Fibroblast of skin of left biceps (primary cell): ENCODE results near the gene DIO3.
"Not testable (repeated sequence)": the region's sequence is repeated elsewhere in the genome, so short reads cannot be mapped to it uniquely, and the experiment has no call there.

Experiments
- DNase-seq, 2 experiments: peaks; one replicate each; pipeline ENCODE4 v3.0.0-alpha.2; 2013; ENCODE audit warnings: low read depth in 2 of 2

DIO3 gene

GRCh38 chr14:101542391-101542790 is 18.9 kb upstream of the DIO3 start:
- no peak for DNase-seq

- no peak for DNase-seq
Measured at GRCh38 chr14:101543814-101544213, 17.5 kb upstream of the DIO3 start.

- no peak for DNase-seq
Measured at GRCh38 chr14:101544550-101544949, 16.7 kb upstream of the DIO3 start.

- DNase-seq, result no peak
Measured at GRCh38 chr14:101546706-101547105, 14.6 kb upstream of the DIO3 start.

DNA sequence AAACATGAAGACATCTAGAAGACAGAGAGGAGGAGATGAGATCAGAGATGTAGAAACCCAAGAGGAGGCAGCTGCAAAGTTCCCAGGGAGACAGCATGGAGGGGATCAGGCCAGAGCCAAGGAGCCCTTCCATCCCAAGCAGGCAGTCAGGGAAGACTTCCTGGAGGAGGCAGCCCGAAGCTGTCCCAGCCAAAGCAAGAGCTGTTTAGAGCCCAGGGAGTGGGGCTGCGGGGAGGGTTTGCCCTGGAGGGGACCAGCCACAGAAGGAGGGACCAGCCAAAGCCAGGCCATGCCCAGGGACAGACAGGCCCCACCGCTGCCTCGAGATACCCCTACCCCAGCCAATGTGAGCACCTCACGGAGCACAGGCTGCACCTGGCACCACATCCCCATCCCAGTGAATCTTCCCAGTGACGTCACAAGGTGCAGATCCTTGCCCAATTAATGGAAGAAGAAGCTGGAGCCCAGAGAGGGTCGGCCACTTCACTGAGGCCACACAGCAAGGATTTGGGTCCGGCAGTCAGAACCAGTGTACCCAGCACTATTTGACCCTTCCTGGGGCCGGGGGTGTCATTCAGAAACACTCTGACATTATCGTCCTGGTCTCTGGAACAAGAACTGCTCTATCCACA is 14.1 kb upstream of the DIO3 start:
- DNase-seq, result no peak

DNA sequence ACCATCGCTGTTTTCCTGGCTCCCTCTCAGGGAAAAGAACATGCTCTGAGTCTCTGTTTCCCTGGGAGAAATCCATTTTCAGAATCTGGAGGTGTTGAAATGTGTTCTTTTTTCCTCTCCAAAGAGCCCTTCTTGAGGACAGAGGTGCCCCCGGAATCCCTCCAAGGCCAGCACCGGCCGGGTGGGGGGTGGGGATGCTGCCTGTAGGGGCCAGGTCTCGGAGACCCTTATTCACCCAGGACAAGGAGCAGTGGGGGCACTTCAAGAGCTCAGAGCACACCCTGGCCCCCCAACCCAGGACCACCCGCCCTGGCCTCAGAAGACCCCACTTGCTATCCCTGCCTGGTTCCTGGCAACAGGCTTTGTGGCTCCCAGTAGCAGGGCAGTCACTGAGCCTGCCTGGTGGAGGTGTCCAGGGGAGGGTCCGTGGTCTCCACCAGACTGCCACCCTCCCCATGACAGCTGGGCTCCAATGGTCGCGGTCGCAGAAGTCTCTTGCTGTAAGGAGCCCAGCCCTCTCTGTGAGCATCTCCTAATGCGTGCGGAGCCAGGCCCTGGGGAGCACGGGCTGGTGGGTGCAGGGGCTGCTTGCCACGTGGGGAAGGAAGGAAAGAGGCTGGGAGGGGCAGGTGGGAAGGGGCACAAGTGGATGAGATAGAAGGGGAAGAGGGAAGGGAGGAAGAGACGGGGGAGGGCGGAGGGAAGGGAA is 13.2 kb upstream of the DIO3 start:
- no peak for DNase-seq

- DNase-seq, result no peak
Measured at GRCh38 chr14:101548710-101549109, 12.6 kb upstream of the DIO3 start.

GRCh38 chr14:101549154-101549553 is 12.1 kb upstream of the DIO3 start:
- no peak for DNase-seq

- DNase-seq, result not testable (repeated sequence)
Measured at GRCh38 chr14:101550202-101550912, 10.9 kb upstream of the DIO3 start.

- no peak for DNase-seq
Measured at GRCh38 chr14:101551729-101552595, 9.3 kb upstream of the DIO3 start.

GRCh38 chr14:101552786-101553231 is 8.5 kb upstream of the DIO3 start:
- DNase-seq, result no peak

DNA sequence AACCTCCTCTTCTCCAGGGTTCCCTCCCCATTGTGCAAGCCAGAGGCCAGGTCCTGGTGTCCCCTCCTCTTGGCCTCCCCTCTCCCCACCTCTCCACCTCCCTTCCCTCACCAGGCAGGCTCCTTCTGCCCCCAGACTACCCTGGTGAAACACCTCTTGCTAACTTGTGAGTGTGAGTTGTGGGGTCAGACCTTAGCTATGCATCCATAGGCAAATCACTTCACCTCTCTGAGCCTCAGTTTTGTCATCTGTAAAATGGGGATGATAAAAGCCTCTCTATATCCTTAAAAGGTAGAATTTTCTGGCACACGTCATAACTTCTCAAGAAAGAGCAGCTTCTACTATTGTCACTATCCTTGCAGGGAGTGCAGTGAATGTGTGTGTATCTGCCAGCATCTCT is 7.9 kb upstream of the DIO3 start:
- DNase-seq, result no peak

GRCh38 chr14:101553931-101554330 is 7.4 kb upstream of the DIO3 start:
- DNase-seq, result no peak

DNA sequence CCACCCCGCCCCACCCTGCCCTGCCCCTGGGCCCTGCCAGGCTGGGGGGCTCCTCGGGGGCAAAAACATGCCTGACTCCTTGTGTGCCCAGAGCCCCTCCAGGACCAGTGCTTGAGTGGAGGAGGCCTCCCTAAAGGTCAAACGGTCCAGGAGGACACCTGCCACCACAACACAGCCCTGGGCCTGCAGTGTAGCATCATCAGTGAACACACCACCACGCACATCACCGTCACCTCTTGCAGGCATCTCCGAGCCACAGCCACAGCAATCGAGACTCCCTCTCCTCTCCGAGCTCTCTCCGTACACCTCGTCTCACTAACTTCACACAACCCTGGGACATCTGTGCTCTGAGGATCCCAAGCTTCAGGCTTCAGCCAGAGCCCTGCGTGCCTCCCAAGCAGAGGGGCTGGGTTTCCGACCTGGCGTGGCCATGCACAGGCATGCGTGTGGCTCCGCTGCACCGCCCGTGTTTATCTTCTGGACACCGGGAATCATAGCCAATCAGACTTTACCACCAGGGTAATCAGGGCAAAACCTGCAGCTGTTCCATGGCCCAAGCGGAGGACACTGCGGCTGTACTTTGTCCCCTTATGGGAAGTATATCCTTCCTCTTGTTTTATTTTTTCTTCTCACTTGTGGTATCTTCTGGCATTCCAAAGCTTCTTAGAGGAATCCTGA is 6.2 kb upstream of the DIO3 start:
- no peak for DNase-seq

GRCh38 chr14:101555669-101556043 is 5.6 kb upstream of the DIO3 start:
- not testable (repeated sequence) for DNase-seq

DNA sequence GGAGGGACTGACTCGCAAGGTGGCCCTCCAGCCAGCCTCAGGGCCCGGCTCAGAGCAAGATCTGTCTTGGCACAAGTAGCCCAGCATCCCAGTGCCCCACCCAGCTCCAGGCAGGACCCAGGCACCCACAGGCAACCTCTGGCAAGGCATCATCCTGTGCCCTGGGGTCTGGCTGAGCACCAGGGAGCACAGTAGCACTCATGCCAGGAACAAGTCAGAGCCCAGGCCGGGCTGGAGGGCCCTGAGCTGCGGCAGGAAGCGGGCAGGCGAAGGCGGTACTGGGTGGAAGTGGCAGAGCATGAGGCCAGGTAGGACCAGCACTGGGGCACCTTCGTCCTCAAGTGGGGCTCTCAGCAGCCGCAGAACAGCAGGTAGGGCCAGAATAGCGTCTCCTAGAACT is 5.2 kb upstream of the DIO3 start:
- DNase-seq, result no peak

DNA sequence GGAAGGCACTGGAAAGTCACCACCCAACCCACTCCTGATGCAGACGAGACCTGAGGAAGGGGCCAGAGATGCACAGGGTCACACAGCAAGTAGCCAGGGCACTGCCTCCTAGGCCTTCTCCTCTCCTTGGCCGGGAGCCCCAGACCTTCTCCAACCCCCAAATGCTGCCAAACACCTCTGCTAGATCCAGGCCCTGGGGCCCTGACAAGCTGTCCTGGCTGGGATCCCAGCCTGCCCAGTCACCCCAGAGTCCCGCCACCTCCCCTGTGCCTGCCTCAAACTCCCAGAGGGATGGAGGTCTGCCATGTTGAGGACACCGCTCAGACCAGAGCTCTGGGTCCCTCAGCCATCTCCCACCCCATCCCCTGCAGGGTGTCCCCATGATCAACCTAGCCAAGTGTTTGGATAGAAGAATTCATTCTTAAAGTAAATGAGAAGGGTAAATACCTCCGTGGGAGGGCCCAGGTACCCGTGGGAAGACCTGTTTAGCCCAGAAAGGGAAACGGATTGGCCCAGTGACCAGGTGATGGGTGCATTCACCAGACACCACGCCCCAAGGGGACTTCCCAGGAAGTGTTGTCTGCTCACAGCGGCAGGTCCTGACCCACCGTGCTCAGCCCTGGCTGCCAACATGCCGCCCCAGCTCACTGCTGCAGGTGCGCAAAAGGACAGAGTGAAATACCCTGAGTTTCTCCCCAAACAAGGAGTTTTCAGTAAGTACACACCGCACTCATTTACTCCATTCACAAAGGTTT is 4.6 kb upstream of the DIO3 start:
- no peak for DNase-seq

DNA sequence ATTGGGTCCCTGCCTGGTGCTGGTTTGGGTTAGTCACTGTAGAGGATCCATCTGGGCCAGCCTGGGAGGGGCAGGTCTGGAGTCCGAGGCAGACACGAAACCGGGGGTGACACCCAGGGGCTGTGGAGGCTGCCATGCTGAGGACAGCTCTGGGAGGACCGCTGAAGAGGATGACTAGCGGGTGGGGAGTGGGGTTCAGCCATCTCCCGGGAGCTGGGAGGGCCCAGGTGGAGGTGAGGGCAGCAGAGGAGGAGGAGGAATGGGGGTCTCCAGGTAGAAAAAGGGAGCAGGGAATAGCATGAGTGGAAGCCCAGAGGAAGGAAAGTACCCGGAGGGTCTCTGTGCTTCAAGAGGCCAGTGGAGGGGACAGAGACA is 4.0 kb upstream of the DIO3 start:
- DNase-seq, result no peak

DNA sequence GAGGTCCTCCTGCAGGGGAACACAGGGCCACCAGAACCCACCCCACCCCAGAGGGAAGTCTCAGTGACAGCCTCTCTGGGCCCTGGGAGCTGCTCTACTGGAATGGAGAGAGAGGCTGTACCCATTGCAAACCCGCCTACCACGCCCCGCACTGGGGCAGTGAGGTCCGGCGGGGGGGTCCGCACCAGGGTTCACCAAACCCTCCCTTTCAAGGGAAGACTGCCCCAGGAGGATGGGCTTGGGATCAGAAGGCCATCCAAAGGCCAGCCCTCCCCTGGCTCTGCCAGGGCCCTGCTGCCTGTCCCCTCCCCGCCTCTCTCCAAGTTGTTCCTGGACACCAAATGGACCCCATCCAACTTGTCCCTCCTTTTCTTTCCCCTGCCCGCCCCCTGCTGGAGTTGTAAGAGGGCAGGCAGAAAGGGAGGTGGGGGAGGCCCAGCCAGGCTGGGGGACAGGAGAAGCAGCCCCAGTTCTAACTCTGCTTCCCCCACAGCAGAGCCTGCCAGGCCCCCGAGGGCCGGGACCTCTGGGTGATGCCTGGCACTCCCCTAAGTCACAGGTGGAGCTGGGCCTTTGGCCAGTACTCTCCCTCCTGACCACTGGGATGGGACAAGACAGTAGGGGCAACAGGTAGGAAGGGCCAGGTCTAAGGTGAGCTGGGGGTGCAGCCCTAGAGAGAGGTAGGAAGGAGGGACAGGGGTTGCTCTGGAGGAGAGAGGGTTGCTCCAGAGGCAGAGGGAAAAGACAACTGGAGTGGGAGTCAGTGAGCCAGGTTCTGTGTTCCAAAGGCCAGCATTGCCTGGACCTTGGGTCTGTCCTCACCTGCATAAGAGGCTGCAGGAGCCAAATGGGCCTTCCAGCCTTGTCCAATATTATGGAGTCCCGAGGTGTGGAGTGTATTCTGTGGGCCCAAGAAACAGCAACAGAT is 3.2 kb upstream of the DIO3 start:
- no peak for DNase-seq
